Naive thymus-derived CD4-positive, alpha-beta T cell (primary cell): ENCODE measurements around the gene EXOC2. TPM values are rescaled to one million over a fixed set of nuclear protein-coding genes. Genes with fewer than 3 reads are reported as not detected.
A peak's percentile ranks its signal among the peaks of the same experiment; 100 is the strongest.

Experiments used
- ATAC-seq: fragments of 150-1000 bp; cut with Tn5 transposase; 2 replicates; pipeline ENCODE4 v1.10.0; 2021; ENCODE audit warnings: mild to moderate bottlenecking, moderate library complexity
- CTCF ChIA-PET: fragments of 350-600 bp; sonication (Branson Sonifier 250); formaldehyde crosslinking; loops from one replicate; lab custom pipeline; 2021; ENCODE audit warnings: antibody characterized with exemption; lab: Charles Lee
- POLR2A ChIA-PET: fragments of 350-600 bp; sonication (Branson Sonifier 250); formaldehyde crosslinking; loops from one replicate; lab custom pipeline; 2021; ENCODE audit warnings: antibody characterized with exemption, inconsistent platforms; lab: Charles Lee
- DNase-seq, 9 donors: peaks; one replicate each; pipeline versions ENCODE4 v3.0.0 to v3.0.0-alpha.2; 2020 to 2022; ENCODE audit warnings: mixed read lengths in 1 of 9
- H3K27ac ChIP-seq: one replicate; pipeline ENCODE4 v1.7.0; 2013; ENCODE audit warnings: mild to moderate bottlenecking, low read depth, low read length, moderate library complexity
- H3K27me3 ChIP-seq, 2 donors: one replicate each; pipeline ENCODE4 v1.7.0; 2013; ENCODE audit warnings: low read length in 2 of 2, mild to moderate bottlenecking in 2 of 2, moderate library complexity in 2 of 2; ENCODE audit not compliant: control insufficient read depth in 2 of 2, insufficient read depth in 2 of 2
- H3K36me3 ChIP-seq, 3 experiments: 1 replicate in 2 of 3; 2 replicates in 1 of 3; pipeline ENCODE4 v1.7.0; 2013; ENCODE audit warnings: low read length in 3 of 3, mild to moderate bottlenecking in 3 of 3, moderate library complexity in 1 of 3; ENCODE audit not compliant: insufficient read depth in 3 of 3, control insufficient read depth in 2 of 3
- H3K4me1 ChIP-seq, 2 donors: one replicate each; pipeline ENCODE4 v1.7.0; 2013; ENCODE audit warnings: low read length in 2 of 2, mild to moderate bottlenecking in 2 of 2, moderate library complexity in 1 of 2; ENCODE audit not compliant: control insufficient read depth in 2 of 2, insufficient read depth in 2 of 2
- H3K4me3 ChIP-seq: 2 replicates; pipeline ENCODE4 v1.7.0; 2013; ENCODE audit warnings: mild to moderate bottlenecking, low read length
- H3K9me3 ChIP-seq, 3 experiments: 1 replicate in 2 of 3; 2 replicates in 1 of 3; pipeline ENCODE4 v1.7.0; 2013; ENCODE audit warnings: low read length in 3 of 3; ENCODE audit not compliant: control insufficient read depth in 2 of 3
- H3K27ac Mint-ChIP-seq, 9 donors: one replicate each; pipeline ENCODE4 v1.8.0; 2020 to 2022; ENCODE audit warnings: mixed read lengths in 9 of 9, mild to moderate bottlenecking in 8 of 9, moderate library complexity in 5 of 9, inconsistent platforms in 2 of 9
- H3K27me3 Mint-ChIP-seq, 5 donors: one replicate each; pipeline ENCODE4 v1.8.0; 2021 to 2022; ENCODE audit warnings: mixed read lengths in 5 of 5, mild to moderate bottlenecking in 1 of 5
- H3K36me3 Mint-ChIP-seq, 5 donors: one replicate each; pipeline ENCODE4 v1.8.0; 2020 to 2022; ENCODE audit warnings: mixed read lengths in 5 of 5, mild to moderate bottlenecking in 3 of 5, inconsistent platforms in 1 of 5
- H3K4me1 Mint-ChIP-seq, 7 donors: one replicate each; pipeline ENCODE4 v1.8.0; 2020 to 2022; ENCODE audit warnings: mixed read lengths in 7 of 7, mild to moderate bottlenecking in 3 of 7, inconsistent platforms in 1 of 7
- H3K4me3 Mint-ChIP-seq, 10 donors: one replicate each; pipeline ENCODE4 v1.8.0; 2020 to 2022; ENCODE audit warnings: mild to moderate bottlenecking in 10 of 10, mixed read lengths in 10 of 10, moderate library complexity in 6 of 10, inconsistent platforms in 2 of 10
- H3K9me3 Mint-ChIP-seq, 11 donors: one replicate each; pipeline ENCODE4 v1.8.0; 2020 to 2022; ENCODE audit warnings: mixed read lengths in 11 of 11, mild to moderate bottlenecking in 4 of 11, inconsistent platforms in 1 of 11, moderate library complexity in 1 of 11
- intact Hi-C, 2 donors: fragments of 100-400 bp; cut with micrococcal nuclease; formaldehyde crosslinking; loops; one replicate each; pipeline ENCODE4 v1.15.1; 2023
- polyA plus RNA-seq, 2 donors: library from polyadenylated mRNA; unstranded; fragments of 300-500 nt; fragmentation: Illumina TruSeq; gene quantifications; one replicate each; pipeline ENCODE4 v1.2.3, GENCODE V29; 2021
- total RNA-seq, 6 experiments: library from RNA in 5 of 6; stranded (reverse) in 5 of 6; gene quantifications; 1 replicate in 5 of 6; 2 replicates in 1 of 6; pipeline ENCODE4 v1.2.3 and lab custom pipeline; 2021 to 2026

The EXOC2 gene
- total and polyA plus RNA-seq, 7 experiments from 2014 or later = 26.7 to 45.4 (median 38.8) TPM

- Mint-ChIP-seq H3K4me1 (peaks cover 40 to 58% (median 56%) of the 10 kb centered on the region in 7 donors), H3K9me3 (peaks cover 0 to 2% (median 0%) of the 10 kb centered on the region in 11 donors), H3K27ac (peak overlapping the region; percentile 1 to 92 (median 74)), H3K36me3 (peaks cover 0 to 6% (median 0%) of the 10 kb centered on the region in 5 donors), H3K27me3 (peaks cover 0 to 2% (median 0%) of the 10 kb centered on the region in 5 donors), H3K4me3 (peak overlapping the region; percentile 21 to 76 (median 52))
- H3K27ac ChIP-seq = no peak overlapping the region
- ATAC-seq (no peak), DNase-seq (peak in 1 of 9 donors; percentile 21)
- ChIA-PET CTCF (interaction anchor here (0.5 to 1.6 kb wide), 3 partner anchors 56 to 115 kb away, joined by 3 to 5 read pairs (median 4); no protein-coding TSS in a partner anchor), POLR2A (interaction anchor here (0.7 to 3.9 kb wide), 6 partner anchors 12 to 54 kb away, joined by 3 to 21 read pairs (median 4); partner anchors contain the start of gene IRF4)
- H3K36me3 ChIP-seq = no peaks in the 10 kb centered on the region
- intact Hi-C loops = loop anchor here (1.0 to 5.0 kb wide), 14 partner anchors 13 to 265 kb away; partner anchors contain the start of genes DUSP22 (in 1 of the 2) and IRF4 (in 1 of the 2)
- no peaks in the 10 kb centered on the region for H3K9me3 ChIP-seq
- H3K4me3 ChIP-seq = peak overlapping the region; percentile 25
- H3K27me3 ChIP-seq = no peaks in the 10 kb centered on the region
- peaks cover 36 to 48% of the 10 kb centered on the region in 2 donors for H3K4me1 ChIP-seq
Observed at GRCh38 chr6:445571-446417, 247.1 kb downstream of the EXOC2 start.

GRCh38 chr6:444653-445275 lies 248.2 kb downstream of the EXOC2 start:
- no peaks in the 10 kb centered on the region for H3K36me3 ChIP-seq
- H3K4me1 ChIP-seq = peaks cover 36 to 48% of the 10 kb centered on the region in 2 donors
- intact Hi-C loops = loop anchor here (1.0 to 5.0 kb wide), 3 partner anchors 12 to 257 kb away; partner anchors contain the start of gene DUSP22 (in 1 of the 2)
- DNase-seq = peak; percentile 21 to 81 (median 73)
- ChIA-PET POLR2A (interaction anchor here (0.9 to 3.9 kb wide), 5 partner anchors 11 to 53 kb away, joined by 3 to 21 read pairs (median 6); partner anchors contain the start of gene IRF4), CTCF (interaction anchor here (1.6 kb wide), 2 partner anchors 55 to 80 kb away, joined by 4 to 5 read pairs; no protein-coding TSS in a partner anchor)
- Mint-ChIP-seq H3K27ac (peak overlapping the region; percentile 1 to 92 (median 74)), H3K36me3 (peaks cover 0 to 5% (median 0%) of the 10 kb centered on the region in 5 donors), H3K4me3 (peak overlapping the region; percentile 11 to 76 (median 52)), H3K9me3 (peaks cover 0 to 4% (median 0%) of the 10 kb centered on the region in 11 donors), H3K27me3 (peaks cover 0 to 2% (median 0%) of the 10 kb centered on the region in 5 donors), H3K4me1 (peaks cover 40 to 57% (median 55%) of the 10 kb centered on the region in 7 donors)
- H3K27ac ChIP-seq = no peak overlapping the region
- H3K9me3 ChIP-seq = no peaks in the 10 kb centered on the region
- ATAC-seq = peak; percentile 85
- H3K4me3 ChIP-seq = peak overlapping the region; percentile 25
- no peaks in the 10 kb centered on the region for H3K27me3 ChIP-seq

GRCh38 chr6:443621-444159 lies 249.2 kb downstream of the EXOC2 start:
- peaks cover 0 to 2% (median 0%) of the 10 kb centered on the region in 5 donors for H3K27me3 Mint-ChIP-seq
- DNase-seq (no peak), ATAC-seq (no peak)
- Histone ChIP-seq H3K27ac (no peak overlapping the region), H3K9me3 (no peaks in the 10 kb centered on the region), H3K4me1 (peaks cover 36 to 48% of the 10 kb centered on the region in 2 donors), H3K4me3 (no peak overlapping the region), H3K36me3 (no peaks in the 10 kb centered on the region), H3K27me3 (no peaks in the 10 kb centered on the region)
- CTCF ChIA-PET = interaction anchor here (0.7 to 1.6 kb wide), 2 partner anchors 81 to 107 kb away, joined by 3 to 4 read pairs; no protein-coding TSS in a partner anchor
- peaks cover 0 to 4% (median 0%) of the 10 kb centered on the region in 11 donors for H3K9me3 Mint-ChIP-seq
- peaks cover 0 to 1% (median 0%) of the 10 kb centered on the region in 5 donors for H3K36me3 Mint-ChIP-seq
- peak overlapping the region in 2 of 9 donors; percentile 14 to 31 for H3K27ac Mint-ChIP-seq
- POLR2A ChIA-PET = interaction anchor here (1.5 to 3.9 kb wide), 2 partner anchors 10 to 39 kb away, joined by 6 to 21 read pairs; no protein-coding TSS in a partner anchor
- H3K4me3 Mint-ChIP-seq = peak overlapping the region in 1 of 10 donors; percentile 19
- peaks cover 36 to 55% (median 53%) of the 10 kb centered on the region in 7 donors for H3K4me1 Mint-ChIP-seq
- intact Hi-C loops = loop anchor here in 1 of 2 donors (2.0 kb wide), 1 partner anchor 151 kb away; the partner anchor contains the start of gene DUSP22

- peak overlapping the region in 1 of 9 donors; percentile 18 for H3K27ac Mint-ChIP-seq
- Histone ChIP-seq H3K4me3 (no peak overlapping the region), H3K9me3 (no peaks in the 10 kb centered on the region), H3K27ac (no peak overlapping the region), H3K36me3 (no peaks in the 10 kb centered on the region), H3K27me3 (no peaks in the 10 kb centered on the region), H3K4me1 (peaks cover 17 to 26% of the 10 kb centered on the region in 2 donors)
- H3K36me3 Mint-ChIP-seq = peaks cover 0 to 1% (median 0%) of the 10 kb centered on the region in 5 donors
- no peak for DNase-seq
- H3K27me3 Mint-ChIP-seq = no peaks in the 10 kb centered on the region
- ChIA-PET CTCF (interaction anchor here (0.5 kb wide), 1 partner anchor 110 kb away, joined by 3 read pairs; no protein-coding TSS in a partner anchor), POLR2A (no interaction called here)
- intact Hi-C loops = no loop called here
- H3K4me1 Mint-ChIP-seq = peaks cover 19 to 34% (median 31%) of the 10 kb centered on the region in 7 donors
- H3K4me3 Mint-ChIP-seq = no peak overlapping the region
- peaks cover 0 to 4% (median 0%) of the 10 kb centered on the region in 11 donors for H3K9me3 Mint-ChIP-seq
- ATAC-seq = no peak
Observed at GRCh38 chr6:441126-441920, 251.6 kb downstream of the EXOC2 start.

- H3K4me3 Mint-ChIP-seq = no peak overlapping the region
- intact Hi-C loops = no loop called here
- Histone ChIP-seq H3K27me3 (no peaks in the 10 kb centered on the region), H3K36me3 (no peaks in the 10 kb centered on the region), H3K9me3 (no peaks in the 10 kb centered on the region), H3K4me3 (no peak overlapping the region), H3K4me1 (peaks cover 3 to 10% of the 10 kb centered on the region in 2 donors), H3K27ac (no peak overlapping the region)
- H3K4me1 Mint-ChIP-seq = peaks cover 10 to 26% (median 21%) of the 10 kb centered on the region in 7 donors
- H3K27me3 Mint-ChIP-seq = no peaks in the 10 kb centered on the region
- ATAC-seq = no peak
- peaks cover 0 to 1% (median 0%) of the 10 kb centered on the region in 5 donors for H3K36me3 Mint-ChIP-seq
- POLR2A ChIA-PET = no interaction called here
- peak in 1 of 9 donors; percentile 3 for DNase-seq
- peaks cover 0 to 4% (median 0%) of the 10 kb centered on the region in 11 donors for H3K9me3 Mint-ChIP-seq
- CTCF ChIA-PET = no interaction called here
- H3K27ac Mint-ChIP-seq = no peak overlapping the region
Observed at GRCh38 chr6:439641-440167, 253.2 kb downstream of the EXOC2 start.
